Measurements from ENCODE around the gene GLYATL1B.
"Not testable (repeated sequence)": the region's sequence is repeated elsewhere in the genome, so short reads cannot be mapped to it uniquely, and the experiment has no call there.

GRCh38 chr11:59095972-59096575, 10.0 kb downstream of the GLYATL1B start:
- not testable (repeated sequence) for TF ChIP-seq SMAD1 (IDR thresholded peaks at IDR 0.05; ENCODE audit: low read depth, partially characterized antibody); EZH2 (IDR thresholded peaks at IDR 0.05; ENCODE audit: borderline replicate concordance, control insufficient read depth, low read depth, low read length); GABPA (IDR thresholded peaks at IDR 0.05; ENCODE audit: low read depth); SIN3A (IDR thresholded peaks at IDR 0.05; ENCODE audit: low read depth, low read length); CBX5 (IDR thresholded peaks at IDR 0.05; ENCODE audit: low read depth); YY1 (IDR thresholded peaks at IDR 0.05; ENCODE audit: low read depth, low read length); CTCF (IDR thresholded peaks at IDR 0.05 in 2 of 3, conservative IDR thresholded peaks at IDR 0.05 in 1 of 3; ENCODE audit: control insufficient read depth in 2 of 3, extremely low read depth in 1 of 3, insufficient read depth in 1 of 3, low read depth in 3 of 3, low read length in 3 of 3); SRF (IDR thresholded peaks at IDR 0.05; ENCODE audit: low read depth in 2 of 2, low read length in 2 of 2); DPF2 (IDR thresholded peaks at IDR 0.05); POLR2A (IDR thresholded peaks at IDR 0.05; ENCODE audit: low read depth, low read length)

Measured in GM12878 (cell line).